Stimulated activated CD4-positive, alpha-beta T cell treated with anti-CD3 and anti-CD28 coated beads, Interleukin-1b, Interleukin-23, amount 100 ng/mL, for 4 hours (primary cell): Measurements from ENCODE around the gene RAP1GAP2.
A peak's percentile ranks its signal among the peaks of the same experiment; 100 is the strongest.
"Not testable (repeated sequence)": the region's sequence is repeated elsewhere in the genome, so short reads cannot be mapped to it uniquely, and the experiment has no call there.

Source experiments
- DNase-seq, 2 donors: peaks; one replicate each; pipeline ENCODE4 v3.0.0-alpha.2; 2020; ENCODE audit warnings: low read depth in 2 of 2

The RAP1GAP2 gene

GRCh38 chr17:2796164-2797125 is at the start of gene RAP1GAP2:
Gene RAP1GAP2 (plus strand): TSS chr17:2796438. CDS start chr17:2796528, 90 bp downstream.
- DNase-seq = peak in 1 of 2 donors; percentile 39

- no peak for DNase-seq
Observed at GRCh38 chr17:2749058-2749783, 47.0 kb upstream of the RAP1GAP2 start, which contains the start of gene CCDC92B. Gene CCDC92B (minus strand): TSS chr17:2749652. CDS start chr17:2735145, 14,507 bp downstream.

GRCh38 chr17:2749784-2750181 is 46.5 kb upstream of the RAP1GAP2 start:
- peak; percentile 50 to 69 for DNase-seq

DNA sequence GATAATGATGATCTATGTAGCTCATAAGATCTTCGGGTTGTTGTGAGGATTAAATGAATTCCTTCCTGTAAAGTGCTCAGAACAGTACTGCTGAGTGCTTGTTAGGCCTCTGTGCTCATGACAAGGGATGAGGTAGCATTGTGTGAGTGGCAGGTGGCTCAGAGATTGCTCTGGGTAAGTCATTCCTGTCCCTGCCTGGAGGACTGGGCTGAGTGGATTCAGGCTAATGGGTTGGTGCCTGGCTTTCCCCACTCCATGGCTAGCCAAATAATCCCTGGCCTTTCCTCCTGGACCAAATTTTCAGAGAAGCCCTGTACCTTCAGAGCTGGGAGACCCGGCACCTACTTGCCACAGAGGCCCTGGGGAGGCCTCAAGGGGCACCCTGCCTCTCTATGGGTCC is 45.5 kb upstream of the RAP1GAP2 start:
- no peak for DNase-seq

GRCh38 chr17:2751491-2751890 is 44.7 kb upstream of the RAP1GAP2 start:
- DNase-seq = no peak

DNA sequence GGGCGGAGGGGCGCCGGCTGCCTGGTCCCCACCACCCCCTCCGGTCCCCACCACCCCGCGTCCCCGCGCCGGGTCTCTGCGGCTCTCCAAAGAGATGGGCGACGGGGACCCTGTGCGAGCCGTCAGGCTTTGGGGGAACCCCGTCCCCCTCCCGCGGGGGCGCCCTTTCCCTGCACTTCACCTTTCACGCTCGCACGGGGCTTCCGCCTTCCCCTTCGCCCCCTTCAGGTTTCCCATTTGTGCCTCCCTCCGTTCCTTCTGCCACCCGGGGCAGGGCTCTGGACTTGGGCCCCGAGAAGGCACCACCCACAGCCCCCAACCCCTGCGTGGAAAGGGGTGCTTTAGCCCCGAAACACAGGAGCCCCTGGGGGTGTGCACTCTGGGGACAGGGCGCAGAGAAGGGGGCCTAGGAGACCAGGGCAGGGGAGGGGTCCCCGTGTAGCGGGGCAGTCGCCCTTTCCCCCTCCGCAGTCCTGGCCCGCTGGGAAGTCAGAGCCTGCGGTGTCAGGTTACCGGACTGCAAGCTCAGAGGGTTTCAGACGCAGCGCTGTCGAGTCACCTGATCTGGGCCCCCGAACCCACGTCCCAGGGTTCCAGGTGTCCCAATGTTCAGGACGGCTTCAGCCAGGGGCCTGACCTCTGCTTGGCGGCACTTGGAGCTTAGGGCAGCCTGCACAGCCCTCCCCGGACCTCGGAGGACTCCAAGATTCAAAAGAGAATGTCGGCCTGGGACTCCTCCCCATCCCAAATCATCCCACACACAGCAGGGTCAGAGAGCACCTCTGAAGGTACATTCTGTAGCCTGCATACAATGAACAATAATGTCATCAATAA is 40.1 kb upstream of the RAP1GAP2 start:
- DNase-seq = no peak

DNA sequence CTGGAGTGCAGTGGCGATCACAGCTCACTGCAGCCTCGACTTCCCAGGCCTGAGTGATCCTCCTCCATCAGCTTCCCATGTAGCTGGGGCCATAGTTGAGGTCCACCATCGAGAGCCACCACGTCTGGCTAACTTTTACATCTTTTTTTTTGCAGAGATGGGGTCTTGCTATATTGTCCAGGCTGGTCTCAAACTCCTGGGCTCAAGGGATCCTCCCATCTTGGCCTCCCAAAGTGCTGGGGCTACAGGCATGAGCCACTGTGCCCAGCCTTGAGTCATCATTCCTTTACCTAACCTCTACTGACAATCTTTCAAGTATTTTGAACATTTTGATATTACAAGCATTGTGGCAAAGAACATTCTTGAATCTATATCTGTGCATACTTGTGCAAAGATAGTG is 37.4 kb upstream of the RAP1GAP2 start:
- no peak for DNase-seq

GRCh38 chr17:2770129-2770528 is 26.1 kb upstream of the RAP1GAP2 start:
- no peak for DNase-seq

DNA sequence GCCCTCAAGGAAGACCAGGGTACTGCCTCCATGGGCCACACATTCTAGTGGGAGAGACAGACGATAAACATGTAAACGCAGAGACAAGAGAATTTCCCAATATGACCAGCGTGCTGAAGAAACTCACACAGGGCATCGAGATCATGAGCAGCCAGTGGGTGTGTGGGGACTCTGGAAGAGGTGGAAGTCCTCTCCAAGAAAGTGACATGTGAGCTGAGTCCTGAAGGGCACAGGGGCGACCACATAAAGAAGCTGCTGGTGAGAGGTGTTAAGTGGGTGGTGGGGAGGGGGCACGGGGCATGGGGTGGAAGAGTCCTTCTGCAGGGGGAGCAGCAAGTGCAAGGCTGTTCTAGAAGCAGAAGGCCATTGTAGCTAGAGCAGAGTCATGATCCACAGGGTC is 21.0 kb upstream of the RAP1GAP2 start:
- no peak for DNase-seq

DNA sequence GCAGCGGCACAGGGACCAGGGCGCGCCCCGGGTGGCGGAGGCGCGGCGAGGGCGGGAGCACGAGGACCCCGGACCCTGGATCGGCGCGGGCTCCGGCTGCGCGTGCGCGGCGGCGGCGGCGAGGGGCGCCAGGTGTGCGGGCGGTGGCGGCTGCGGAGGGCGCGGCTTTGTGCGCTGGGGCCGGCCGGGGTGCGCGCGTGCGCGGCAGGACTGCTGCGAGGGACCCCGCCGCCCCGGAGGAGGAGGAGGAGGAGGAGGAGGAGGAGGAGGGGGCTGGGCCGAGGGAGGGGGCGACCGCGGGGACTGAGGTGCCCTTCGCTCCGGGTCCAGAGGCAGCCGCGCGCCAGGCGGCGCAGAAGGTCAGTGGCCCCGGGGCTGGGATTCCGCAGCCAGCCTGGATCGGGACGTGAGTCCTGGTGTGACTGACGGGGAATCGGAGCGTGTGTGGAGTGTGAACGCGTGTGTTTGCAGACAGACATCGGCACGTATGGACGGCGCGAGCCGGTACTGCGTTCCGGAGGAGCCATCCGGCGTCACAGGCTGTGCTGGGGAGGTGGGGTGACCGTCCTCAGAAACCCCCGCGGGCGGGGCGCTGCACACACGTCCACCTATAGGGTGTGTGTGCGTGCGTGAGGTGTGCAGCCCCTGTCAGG is 19.5 kb upstream of the RAP1GAP2 start:
- no peak for DNase-seq

GRCh38 chr17:2777242-2777867 is 18.9 kb upstream of the RAP1GAP2 start:
- no peak for DNase-seq

DNA sequence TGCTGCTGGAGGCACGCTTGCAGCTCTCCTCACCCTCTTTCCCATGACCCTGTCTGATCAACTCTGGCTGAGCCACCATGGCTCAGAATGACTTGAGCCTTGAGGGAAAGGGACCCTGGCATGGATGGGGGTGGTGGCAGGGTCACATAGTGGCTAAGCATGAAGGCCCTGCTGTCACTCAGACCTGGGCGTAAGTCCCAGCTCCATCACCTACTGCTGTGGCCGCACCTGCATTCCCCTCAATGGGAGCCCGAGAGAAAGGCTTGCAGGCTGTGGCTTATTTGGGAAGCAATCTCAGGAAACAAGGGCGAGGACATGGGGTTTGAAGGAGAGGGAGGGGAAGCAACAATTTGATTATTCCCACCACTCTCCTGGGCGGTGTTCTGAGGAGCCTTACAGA is 17.7 kb upstream of the RAP1GAP2 start:
- DNase-seq = no peak

- DNase-seq = no peak
Observed at GRCh38 chr17:2779545-2779944, 16.7 kb upstream of the RAP1GAP2 start.

DNA sequence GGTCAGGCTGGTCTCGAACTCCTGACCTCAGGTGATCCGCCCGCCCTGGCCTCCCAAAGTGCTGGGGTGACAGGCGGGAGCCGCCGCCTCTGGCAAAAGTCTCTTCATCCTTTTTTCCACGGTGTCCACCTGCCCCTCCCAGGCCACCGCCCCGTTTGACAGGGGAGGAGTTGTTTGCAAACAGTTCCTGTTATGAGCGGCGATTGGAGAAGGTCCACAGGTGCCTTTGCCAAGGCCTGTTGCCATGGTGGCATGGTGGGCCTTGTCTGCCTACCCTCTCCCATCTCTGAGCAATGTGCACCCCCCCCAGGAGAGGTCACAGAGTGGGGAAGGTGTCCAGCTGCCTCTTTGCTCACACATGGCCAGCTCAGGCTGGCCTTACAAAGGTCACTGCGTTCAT is 16.0 kb upstream of the RAP1GAP2 start:
- no peak for DNase-seq

GRCh38 chr17:2780931-2781454 is 15.2 kb upstream of the RAP1GAP2 start:
- DNase-seq = no peak

- DNase-seq = not testable (repeated sequence)
Observed at GRCh38 chr17:2781598-2781997, 14.6 kb upstream of the RAP1GAP2 start.

GRCh38 chr17:2782055-2782454 is 14.2 kb upstream of the RAP1GAP2 start:
- no peak for DNase-seq

- no peak for DNase-seq
Observed at GRCh38 chr17:2783310-2784030, 12.8 kb upstream of the RAP1GAP2 start.

- no peak for DNase-seq
Observed at GRCh38 chr17:2784864-2785263, 11.4 kb upstream of the RAP1GAP2 start.

DNA sequence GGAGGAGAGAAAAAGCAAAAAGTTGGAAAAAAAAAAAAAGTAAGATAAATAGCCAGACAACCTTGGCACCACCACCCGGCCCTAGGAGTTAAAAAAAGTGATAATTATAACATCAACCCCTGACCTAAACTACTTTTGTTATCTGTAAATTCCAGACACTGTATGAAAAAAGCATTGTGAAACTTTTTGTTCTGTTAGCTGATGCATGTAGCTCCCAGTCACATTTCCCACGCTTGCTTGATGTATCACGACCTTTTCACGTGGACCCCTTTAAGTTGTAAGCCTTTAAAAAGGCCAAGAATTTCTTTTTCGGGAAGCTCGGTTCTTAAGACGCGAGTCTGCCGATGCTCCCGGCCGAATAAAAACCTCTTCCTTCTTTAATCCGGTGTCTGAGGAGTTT is 10.9 kb upstream of the RAP1GAP2 start:
- DNase-seq = not testable (repeated sequence)
